GM10248 (cell line): ENCODE measurements around the gene ZDHHC14.

Experiments
- CTCF ChIA-PET: fragments of 300-600 bp; sonication (Branson Sonifier 250); formaldehyde crosslinking; extraction: SDS; loops from one replicate; lab custom pipeline; 2021; ENCODE audit warnings: antibody characterized with exemption; lab: Yijun Ruan, JAX
- POLR2A ChIA-PET: fragments of 350-650 bp; sonication (Branson Sonifier 250); formaldehyde crosslinking; extraction: SDS; loops from one replicate; lab custom pipeline; 2020; ENCODE audit warnings: antibody characterized with exemption; lab: Yijun Ruan, JAX
- DNase-seq: peaks from one replicate; pipeline ENCODE4 v3.0.0; 2012; ENCODE audit errors: extremely low spot score
- CTCF ChIP-seq: IDR thresholded peaks from 2 replicates; pipeline ENCODE4 v1.5.1; 2012; ENCODE audit warnings: mild to moderate bottlenecking, low read depth; ENCODE audit errors: extremely low read depth, missing control alignments, control extremely low read depth

Gene ZDHHC14

GRCh38 chr6:157520117-157520406 is 139.1 kb downstream of the ZDHHC14 start:
- no peak for TF ChIP-seq CTCF
- POLR2A ChIA-PET = no interaction called here
- CTCF ChIA-PET = interaction anchor here (0.9 to 1.7 kb wide), 2 partner anchors 15 to 103 kb away, joined by 3 read pairs; no protein-coding TSS in a partner anchor
- DNase-seq = no peak

- CTCF ChIA-PET = interaction anchor here (0.9 to 1.7 kb wide), 5 partner anchors 10 to 102 kb away, joined by 3 to 4 read pairs (median 3); no protein-coding TSS in a partner anchor
- DNase-seq = no peak
- POLR2A ChIA-PET = no interaction called here
- no peak for TF ChIP-seq CTCF
Observed at GRCh38 chr6:157520596-157521361, 139.8 kb downstream of the ZDHHC14 start.

GRCh38 chr6:157521362-157522335 is 140.7 kb downstream of the ZDHHC14 start:
- no peak for TF ChIP-seq CTCF
- no peak for DNase-seq
- POLR2A ChIA-PET = no interaction called here
- CTCF ChIA-PET = interaction anchor here (1.1 to 1.2 kb wide), 3 partner anchors 9 to 16 kb away, joined by 3 to 4 read pairs (median 3); no protein-coding TSS in a partner anchor

GRCh38 chr6:157522472-157522871 is 141.5 kb downstream of the ZDHHC14 start:
- no peak for TF ChIP-seq CTCF
- ChIA-PET POLR2A (no interaction called here), CTCF (no interaction called here)
- DNase-seq = no peak

GRCh38 chr6:157524735-157525134 is 143.7 kb downstream of the ZDHHC14 start:
- POLR2A ChIA-PET = no interaction called here
- TF ChIP-seq CTCF = no peak
- CTCF ChIA-PET = interaction anchor here (1.5 to 2.2 kb wide), 2 partner anchors 12 to 28 kb away, joined by 3 to 5 read pairs; no protein-coding TSS in a partner anchor
- DNase-seq = no peak

- CTCF ChIA-PET = interaction anchor here (0.9 to 2.2 kb wide), 3 partner anchors 12 to 26 kb away, joined by 3 to 5 read pairs (median 4); no protein-coding TSS in a partner anchor
- POLR2A ChIA-PET = no interaction called here
- TF ChIP-seq CTCF = no peak
- no peak for DNase-seq
Observed at GRCh38 chr6:157525292-157525889, 144.4 kb downstream of the ZDHHC14 start.
